HEK293 (cell line): Measurements from ENCODE around the gene TBC1D13.

Experiments
- CTCF ChIA-PET: fragments of 350-600 bp; formaldehyde crosslinking; extraction: SDS; loops from one replicate; lab custom pipeline; 2021; ENCODE audit warnings: antibody characterized with exemption; lab: Yijun Ruan, JAX
- POLR2A ChIA-PET: fragments of 300-600 bp; formaldehyde crosslinking; extraction: SDS; loops from one replicate; lab custom pipeline; 2020; ENCODE audit warnings: antibody characterized with exemption, inconsistent platforms; lab: Yijun Ruan, JAX
- H3K27ac ChIP-seq: fragments of 200-500 bp; sonication (Bioruptor generic); 2 replicates; pipeline ENCODE4 v1.5.1; 2014; ENCODE audit warnings: low read depth, low read length, control low read depth, inconsistent platforms; ENCODE audit errors: extremely low read depth
- H3K36me3 ChIP-seq, 2 experiments: fragments of 200-500 bp in 1 of 2; sonication (Bioruptor generic) in 1 of 2; 1 replicate in 1 of 2; 2 replicates in 1 of 2; pipeline ENCODE4 v1.5.1; 2014 to 2017; ENCODE audit warnings: inconsistent platforms in 2 of 2, low read length in 2 of 2; ENCODE audit not compliant: control insufficient read depth in 2 of 2, insufficient read depth in 1 of 2
- H3K4me1 ChIP-seq: fragments of 200-500 bp; sonication (Bioruptor generic); 2 replicates; pipeline ENCODE4 v1.5.1; 2014; ENCODE audit warnings: mild to moderate bottlenecking, low read length, inconsistent platforms; ENCODE audit not compliant: control insufficient read depth, insufficient read depth
- H3K4me3 ChIP-seq: 2 replicates; pipeline ENCODE4 v1.5.1; 2011; ENCODE audit warnings: low read depth, mild to moderate bottlenecking, control low read depth, low read length, moderate library complexity
- H3K9me3 ChIP-seq: fragments of 200-500 bp; sonication (Bioruptor generic); 2 replicates; pipeline ENCODE4 v1.5.1; 2014; ENCODE audit warnings: low read depth, low read length, inconsistent platforms; ENCODE audit not compliant: control insufficient read depth, insufficient read depth
- BCL11A ChIP-seq: fragments of 450-650 bp; formaldehyde crosslinking; IDR thresholded peaks from 2 replicates; pipeline ENCODE4 v1.5.1; 2016; ENCODE audit warnings: low read depth, missing biosample characterization, missing genetic modification characterization
- GLIS2 ChIP-seq: fragments of 450-650 bp; formaldehyde crosslinking; IDR thresholded peaks from 2 replicates; pipeline ENCODE4 v1.5.1; 2016; ENCODE audit warnings: missing biosample characterization, missing genetic modification characterization
- IKZF3 ChIP-seq: fragments of 450-650 bp; IDR thresholded peaks from 2 replicates; pipeline ENCODE4 v1.5.0; 2018; ENCODE audit warnings: missing biosample characterization, mild to moderate bottlenecking, missing genetic modification characterization, moderate library complexity
- PBX3 ChIP-seq: sonication (generic); formaldehyde crosslinking; IDR thresholded peaks from 2 replicates; pipeline ENCODE4 v1.8.1; 2022; ENCODE audit warnings: mild to moderate bottlenecking, moderate library complexity, missing genetic modification reagents
- PRDM10 ChIP-seq: fragments of 450-650 bp; formaldehyde crosslinking; IDR thresholded peaks from 2 replicates; pipeline ENCODE4 v1.5.1; 2016; ENCODE audit warnings: missing biosample characterization, missing genetic modification characterization
- PRDM4 ChIP-seq: fragments of 450-650 bp; formaldehyde crosslinking; IDR thresholded peaks from 2 replicates; pipeline ENCODE4 v1.5.1; 2017; ENCODE audit warnings: missing biosample characterization, missing genetic modification characterization
- ZBTB8A ChIP-seq: fragments of 450-650 bp; formaldehyde crosslinking; IDR thresholded peaks from 2 replicates; pipeline ENCODE4 v1.5.1; 2016; ENCODE audit warnings: missing biosample characterization, missing genetic modification characterization
- ZIC2 ChIP-seq: fragments of 450-650 bp; formaldehyde crosslinking; IDR thresholded peaks from 2 replicates; pipeline ENCODE4 v1.5.1; 2016; ENCODE audit warnings: missing biosample characterization, missing genetic modification characterization
- ZNF341 ChIP-seq: fragments of 450-650 bp; formaldehyde crosslinking; IDR thresholded peaks from 2 replicates; pipeline ENCODE4; 2016; ENCODE audit warnings: low read depth, missing biosample characterization, missing genetic modification characterization
- TF ChIP-seq, protein P1 (sequence below): fragments of 450-650 bp; formaldehyde crosslinking; IDR thresholded peaks from 2 replicates; pipeline ENCODE4 v1.5.1; 2016; ENCODE audit warnings: missing biosample characterization, missing genetic modification characterization
- TF ChIP-seq, protein P2 (sequence below): fragments of 450-650 bp; formaldehyde crosslinking; IDR thresholded peaks from 2 replicates; pipeline ENCODE4 v1.5.1; 2016; ENCODE audit warnings: missing biosample characterization, missing genetic modification characterization
- TF ChIP-seq, protein P3 (sequence below): fragments of 450-650 bp; formaldehyde crosslinking; IDR thresholded peaks from 2 replicates; pipeline ENCODE4 v1.5.1; 2016; ENCODE audit warnings: missing biosample characterization, missing genetic modification characterization

The TBC1D13 gene

GRCh38 chr9:128819716-128820664 is 32.9 kb downstream of the TBC1D13 start:
- Histone ChIP-seq H3K4me3 (no peak overlapping the region), H3K27ac (no peak overlapping the region), H3K36me3 (peaks cover 0 to 49% of the 10 kb centered on the region in 2 experiments; a peak in 1 of 3 replicates), H3K4me1 (no peaks in the 10 kb centered on the region), H3K9me3 (no peaks in the 10 kb centered on the region)
- CTCF ChIA-PET: interaction anchor here (0.6 to 2.3 kb wide), 7 partner anchors 25 to 184 kb away, joined by 3 to 9 read pairs (median 5); no protein-coding TSS in a partner anchor
- POLR2A ChIA-PET: interaction anchor here (0.5 to 4.1 kb wide), 5 partner anchors 9 to 261 kb away, joined by 3 to 94 read pairs (median 5); partner anchors contain the start of gene SPOUT1
- TF ChIP-seq PBX3: no peak
- peak; percentile 84 for TF ChIP-seq PRDM4 (tag by site-specific recombination)
- TF ChIP-seq BCL11A: no peak
- 0 out of 2 replicates have a peak, but pooled peaks have one; percentile 12 for TF ChIP-seq GLIS2 (tag by site-specific recombination)
- TF ChIP-seq, protein P1, sequence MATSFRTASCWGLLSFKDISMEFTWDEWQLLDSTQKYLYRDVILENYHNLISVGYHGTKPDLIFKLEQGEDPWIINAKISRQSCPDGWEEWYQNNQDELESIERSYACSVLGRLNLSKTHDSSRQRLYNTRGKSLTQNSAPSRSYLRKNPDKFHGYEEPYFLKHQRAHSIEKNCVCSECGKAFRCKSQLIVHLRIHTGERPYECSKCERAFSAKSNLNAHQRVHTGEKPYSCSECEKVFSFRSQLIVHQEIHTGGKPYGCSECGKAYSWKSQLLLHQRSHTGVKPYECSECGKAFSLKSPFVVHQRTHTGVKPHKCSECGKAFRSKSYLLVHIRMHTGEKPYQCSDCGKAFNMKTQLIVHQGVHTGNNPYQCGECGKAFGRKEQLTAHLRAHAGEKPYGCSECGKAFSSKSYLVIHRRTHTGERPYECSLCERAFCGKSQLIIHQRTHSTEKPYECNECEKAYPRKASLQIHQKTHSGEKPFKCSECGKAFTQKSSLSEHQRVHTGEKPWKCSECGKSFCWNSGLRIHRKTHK (tag by site-specific recombination): no peak
- peak; percentile 68 for TF ChIP-seq ZNF341 (tag by site-specific recombination)
- TF ChIP-seq, protein P2, sequence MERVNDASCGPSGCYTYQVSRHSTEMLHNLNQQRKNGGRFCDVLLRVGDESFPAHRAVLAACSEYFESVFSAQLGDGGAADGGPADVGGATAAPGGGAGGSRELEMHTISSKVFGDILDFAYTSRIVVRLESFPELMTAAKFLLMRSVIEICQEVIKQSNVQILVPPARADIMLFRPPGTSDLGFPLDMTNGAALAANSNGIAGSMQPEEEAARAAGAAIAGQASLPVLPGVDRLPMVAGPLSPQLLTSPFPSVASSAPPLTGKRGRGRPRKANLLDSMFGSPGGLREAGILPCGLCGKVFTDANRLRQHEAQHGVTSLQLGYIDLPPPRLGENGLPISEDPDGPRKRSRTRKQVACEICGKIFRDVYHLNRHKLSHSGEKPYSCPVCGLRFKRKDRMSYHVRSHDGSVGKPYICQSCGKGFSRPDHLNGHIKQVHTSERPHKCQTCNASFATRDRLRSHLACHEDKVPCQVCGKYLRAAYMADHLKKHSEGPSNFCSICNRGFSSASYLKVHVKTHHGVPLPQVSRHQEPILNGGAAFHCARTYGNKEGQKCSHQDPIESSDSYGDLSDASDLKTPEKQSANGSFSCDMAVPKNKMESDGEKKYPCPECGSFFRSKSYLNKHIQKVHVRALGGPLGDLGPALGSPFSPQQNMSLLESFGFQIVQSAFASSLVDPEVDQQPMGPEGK (tag by site-specific recombination): peak; percentile 30; the same call in 1 of the 2 replicates
- TF ChIP-seq, protein P3, sequence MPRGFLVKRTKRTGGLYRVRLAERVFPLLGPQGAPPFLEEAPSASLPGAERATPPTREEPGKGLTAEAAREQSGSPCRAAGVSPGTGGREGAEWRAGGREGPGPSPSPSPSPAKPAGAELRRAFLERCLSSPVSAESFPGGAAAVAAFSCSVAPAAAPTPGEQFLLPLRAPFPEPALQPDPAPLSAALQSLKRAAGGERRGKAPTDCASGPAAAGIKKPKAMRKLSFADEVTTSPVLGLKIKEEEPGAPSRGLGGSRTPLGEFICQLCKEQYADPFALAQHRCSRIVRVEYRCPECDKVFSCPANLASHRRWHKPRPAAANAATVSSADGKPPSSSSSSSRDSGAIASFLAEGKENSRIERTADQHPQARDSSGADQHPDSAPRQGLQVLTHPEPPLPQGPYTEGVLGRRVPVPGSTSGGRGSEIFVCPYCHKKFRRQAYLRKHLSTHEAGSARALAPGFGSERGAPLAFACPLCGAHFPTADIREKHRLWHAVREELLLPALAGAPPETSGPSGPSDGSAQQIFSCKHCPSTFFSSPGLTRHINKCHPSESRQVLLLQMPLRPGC: no peak
- peak; percentile 76 for TF ChIP-seq ZIC2
- TF ChIP-seq PRDM10 (tag by site-specific recombination): 0 out of 2 replicates have a peak, but pooled peaks have one; percentile 11
- peak; percentile 38; the same call in 1 of the 2 replicates for TF ChIP-seq ZBTB8A (tag by site-specific recombination)
- TF ChIP-seq IKZF3 (tag by site-specific recombination): peak; percentile 69
